Retinal pigment epithelial cell (primary cell): Measurements from ENCODE around the gene RPP30.
"Not testable (repeated sequence)": the region's sequence is repeated elsewhere in the genome, so short reads cannot be mapped to it uniquely, and the experiment has no call there.

Experiments used
- DNase-seq: peaks from one replicate; pipeline ENCODE4 v3.0.0-alpha.2; 2010; ENCODE audit warnings: low read depth
- H3K4me3 ChIP-seq: 2 replicates; pipeline ENCODE4 v1.5.1; 2011; ENCODE audit warnings: mild to moderate bottlenecking, low read length, control low read depth, moderate library complexity
- CTCF ChIP-seq: conservative IDR thresholded peaks from 2 replicates; pipeline ENCODE4 v1.5.1; 2011; ENCODE audit warnings: low read depth, low read length, control low read depth, inconsistent platforms

The RPP30 gene

DNA sequence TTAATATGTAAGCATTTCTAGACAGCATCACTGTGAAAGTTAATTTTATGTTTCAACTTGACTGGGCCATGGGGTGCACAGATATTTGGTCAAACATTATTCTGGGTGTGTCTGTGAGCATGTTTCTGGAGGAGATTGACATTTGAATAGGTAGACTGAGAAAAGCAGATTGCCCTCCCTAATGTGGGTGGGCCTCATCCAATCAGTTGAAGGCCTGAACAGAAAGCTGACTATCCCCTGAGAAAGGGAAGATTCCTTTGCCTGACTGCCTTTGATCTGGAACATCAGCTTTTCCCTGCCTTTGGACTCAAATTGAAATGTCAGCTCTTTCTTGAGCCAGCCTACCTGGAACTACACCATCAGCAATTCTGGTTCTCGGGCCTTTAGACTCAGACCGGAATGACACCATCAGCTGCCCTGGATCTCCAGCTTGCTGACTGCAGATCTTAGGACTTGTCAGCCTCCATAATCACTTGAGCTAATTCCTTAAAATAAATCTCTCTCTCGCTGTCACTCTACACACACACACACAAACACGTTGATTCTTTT, 5.7 kb upstream of the RPP30 start:
- no peak for TF ChIP-seq CTCF
- H3K4me3 ChIP-seq, result no peak overlapping the region

GRCh38 chr10:90871279-90871765, 452 bp upstream of the RPP30 start:
- no peak for DNase-seq

More for the DNA sequence above, 5.7 kb upstream of the RPP30 start:
- no peak for DNase-seq

DNA sequence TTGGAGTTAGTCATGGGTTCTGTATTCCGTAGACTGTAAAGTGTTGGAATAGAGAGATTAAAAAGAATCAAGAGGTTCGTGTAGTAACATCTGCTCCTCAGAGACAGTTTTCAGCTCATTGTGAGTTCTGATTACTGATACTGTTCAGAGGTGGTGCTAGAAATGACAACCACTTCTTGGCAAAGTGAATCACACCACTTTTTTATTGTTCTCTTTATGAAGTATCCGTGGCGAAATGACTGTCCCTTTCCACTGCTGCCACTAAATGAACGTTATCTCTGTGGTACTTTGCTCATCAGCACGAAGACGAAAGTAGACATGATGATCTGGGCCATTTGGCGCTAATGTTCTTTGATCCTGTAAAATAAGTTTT, 860 bp downstream of the RPP30 start:
- no peak for TF ChIP-seq CTCF
- DNase-seq, result no peak
- H3K4me3 ChIP-seq, result peak overlapping the region; percentile 89

More at GRCh38 chr10:90871279-90871765, 452 bp upstream of the RPP30 start:
- peak overlapping the region; percentile 89 for H3K4me3 ChIP-seq
- TF ChIP-seq CTCF, result peak; percentile 66

GRCh38 chr10:90879062-90879461, 7.3 kb downstream of the RPP30 start:
- H3K4me3 ChIP-seq, result no peak overlapping the region
- TF ChIP-seq CTCF, result no peak
- DNase-seq, result no peak

GRCh38 chr10:90880059-90880719, 8.4 kb downstream of the RPP30 start:
- DNase-seq, result not testable (repeated sequence)
- peak; percentile 59 for TF ChIP-seq CTCF

DNA sequence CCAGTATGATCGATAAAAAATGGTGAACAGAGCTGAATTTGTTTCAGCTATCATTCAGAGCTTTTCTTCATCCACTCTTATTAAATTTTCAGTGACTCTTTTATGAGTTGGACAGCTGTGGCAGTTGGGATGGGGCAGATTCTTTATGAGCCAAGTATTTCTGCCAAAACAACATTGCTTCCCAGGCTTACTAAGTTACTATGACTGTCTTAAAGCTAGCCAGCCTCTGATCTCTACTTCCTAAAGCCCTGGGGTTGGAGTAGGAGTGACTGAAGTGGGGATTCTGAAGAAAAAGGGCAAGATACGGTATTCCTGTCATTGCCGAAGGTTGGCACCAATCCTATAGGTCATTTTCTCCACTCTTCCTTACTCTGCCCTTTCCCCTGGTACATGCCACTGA, 12.7 kb downstream of the RPP30 start:
- H3K4me3 ChIP-seq, result no peak overlapping the region
- TF ChIP-seq CTCF, result no peak
- DNase-seq, result no peak

More at GRCh38 chr10:90880059-90880719, 8.4 kb downstream of the RPP30 start:
- not testable (repeated sequence) for H3K4me3 ChIP-seq

GRCh38 chr10:90885176-90885575, 13.4 kb downstream of the RPP30 start:
- TF ChIP-seq CTCF, result no peak
- no peak overlapping the region for H3K4me3 ChIP-seq
- no peak for DNase-seq
